NCI-H2107 treated with DMSO at 0.1 percent for 48 hours (cell line): ENCODE measurements around the gene AGBL4.

Experiments used
- DNase-seq: peaks from one replicate; lab custom pipeline; 2025; ENCODE audit not compliant: unreplicated experiment; lab: John Stamatoyannopoulos, UW

Gene AGBL4

GRCh38 chr1:49723662-49724061 lies 300.1 kb downstream of the AGBL4 start:
- DNase-seq: no peak

- DNase-seq: no peak
Measured at GRCh38 chr1:49694251-49694827, 329.4 kb downstream of the AGBL4 start.

GRCh38 chr1:49686107-49686506 lies 337.6 kb downstream of the AGBL4 start:
- DNase-seq: no peak

GRCh38 chr1:49677706-49678105 lies 346.0 kb downstream of the AGBL4 start:
- no peak for DNase-seq

DNA sequence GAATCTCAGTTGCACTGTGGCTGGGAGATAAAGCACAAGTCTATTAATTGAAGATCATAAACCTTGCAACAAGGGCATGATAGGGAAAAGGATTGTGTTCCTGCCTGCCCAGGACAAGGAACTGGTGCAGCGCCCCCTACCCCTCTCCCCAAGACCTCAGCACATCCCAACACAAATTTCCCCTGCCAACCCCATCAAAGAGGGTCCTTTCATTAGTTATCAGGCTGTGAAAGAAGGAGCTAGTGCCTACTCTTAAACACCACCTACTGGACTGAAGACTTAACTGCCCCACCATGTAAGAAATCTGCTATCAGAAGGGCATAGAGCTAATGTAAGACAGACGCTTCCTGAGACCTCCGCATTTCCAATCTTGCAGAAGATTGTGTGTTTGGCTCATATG lies 372.6 kb downstream of the AGBL4 start:
- no peak for DNase-seq

DNA sequence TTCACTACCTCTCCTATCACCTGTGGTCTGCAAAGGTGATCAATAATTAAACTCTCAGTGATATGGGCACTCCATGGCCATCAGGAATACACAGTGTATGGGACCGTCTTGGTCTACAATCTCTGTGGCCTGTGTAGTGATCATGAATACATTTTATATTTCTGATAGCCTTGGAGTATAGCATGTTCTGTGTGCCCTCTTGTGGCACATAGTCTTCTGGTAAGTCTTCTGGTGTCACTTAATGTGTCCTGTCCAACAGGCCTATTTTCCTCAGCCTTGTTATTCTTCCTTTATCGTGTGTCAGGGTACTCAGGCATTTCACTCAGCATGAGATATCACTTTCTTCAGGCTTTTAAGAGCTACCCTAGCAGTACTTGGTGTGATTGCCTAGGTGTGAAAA lies 393.6 kb downstream of the AGBL4 start:
- no peak for DNase-seq

GRCh38 chr1:49627781-49628180 lies 396.0 kb downstream of the AGBL4 start:
- no peak for DNase-seq

GRCh38 chr1:49626472-49626871 lies 397.3 kb downstream of the AGBL4 start:
- DNase-seq: no peak

GRCh38 chr1:49622877-49623276 lies 400.9 kb downstream of the AGBL4 start:
- no peak for DNase-seq

- DNase-seq: no peak
Measured at GRCh38 chr1:49606082-49606481, 417.7 kb downstream of the AGBL4 start.

- DNase-seq: no peak
Measured at GRCh38 chr1:49597436-49597835, 426.3 kb downstream of the AGBL4 start.

- DNase-seq: no peak
Measured at GRCh38 chr1:49576327-49576901, 447.3 kb downstream of the AGBL4 start.

- DNase-seq: no peak
Measured at GRCh38 chr1:49556676-49557234, 467.0 kb downstream of the AGBL4 start.

- DNase-seq: no peak
Measured at GRCh38 chr1:49552101-49552500, 471.7 kb downstream of the AGBL4 start.

GRCh38 chr1:49544615-49545014 lies 479.1 kb downstream of the AGBL4 start:
- no peak for DNase-seq

DNA sequence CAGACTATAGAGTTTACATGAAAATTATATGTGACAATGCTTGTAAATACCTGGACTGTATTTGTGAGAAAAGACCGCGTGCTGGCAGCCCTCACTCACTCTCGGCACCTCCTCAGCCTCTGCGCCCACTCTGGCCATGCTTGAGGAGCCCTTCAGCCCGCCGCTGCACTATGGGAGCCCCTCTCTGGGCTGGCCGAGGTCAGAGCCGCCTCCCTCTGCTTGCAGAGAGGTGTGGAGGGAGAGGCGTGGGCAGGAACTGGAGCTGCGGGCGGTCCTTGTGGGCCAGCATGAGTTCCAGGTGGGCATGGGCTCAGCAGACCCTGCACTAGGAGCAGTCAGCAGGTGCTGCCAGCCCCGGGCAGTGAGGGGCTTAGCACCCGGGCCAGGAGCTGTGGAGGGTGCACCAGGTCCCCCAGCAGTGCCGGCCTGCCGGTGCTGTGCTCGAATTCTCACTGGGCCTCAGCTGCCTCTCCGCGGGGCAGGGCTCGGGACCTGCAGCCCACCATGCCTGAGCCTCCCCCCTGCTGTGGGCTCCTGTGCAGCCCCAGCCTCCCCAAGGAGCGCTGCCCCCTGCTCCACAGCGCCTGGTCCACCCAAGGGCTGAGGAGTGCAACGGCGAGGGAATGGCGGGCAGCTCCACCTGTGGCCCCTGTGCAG lies 482.5 kb downstream of the AGBL4 start:
- DNase-seq: no peak

DNA sequence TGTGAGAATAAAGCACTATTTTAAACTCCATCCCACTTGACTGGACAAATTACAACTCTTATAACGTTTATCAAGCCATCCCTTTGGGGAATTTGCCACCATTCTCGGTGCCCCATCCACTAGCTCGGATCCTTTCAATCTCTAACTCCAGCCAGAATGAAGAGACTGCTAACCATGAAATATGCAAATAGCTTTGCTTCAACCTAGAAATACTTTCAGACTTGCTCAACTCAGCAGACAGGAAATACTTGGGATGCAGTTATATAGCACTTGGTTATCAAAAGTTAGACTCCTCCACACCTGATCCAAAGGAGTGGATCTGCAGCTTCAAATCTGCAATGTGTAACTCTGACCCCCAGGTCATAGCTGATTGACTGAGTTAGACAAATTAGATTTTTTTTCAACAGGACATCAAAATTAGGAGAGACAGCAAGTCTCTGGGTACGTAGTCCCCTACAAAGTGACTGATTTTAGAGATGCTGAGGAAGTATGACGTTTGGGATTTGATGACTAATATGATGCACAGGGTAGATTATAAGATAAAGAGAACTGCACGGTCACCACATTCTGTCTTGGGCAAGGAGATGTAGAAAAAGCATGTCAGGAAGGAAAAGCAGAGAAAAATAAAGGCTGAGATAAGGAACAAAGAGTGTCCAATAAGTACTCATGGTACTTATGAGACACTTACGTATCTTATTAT lies 496.0 kb downstream of the AGBL4 start:
- no peak for DNase-seq

DNA sequence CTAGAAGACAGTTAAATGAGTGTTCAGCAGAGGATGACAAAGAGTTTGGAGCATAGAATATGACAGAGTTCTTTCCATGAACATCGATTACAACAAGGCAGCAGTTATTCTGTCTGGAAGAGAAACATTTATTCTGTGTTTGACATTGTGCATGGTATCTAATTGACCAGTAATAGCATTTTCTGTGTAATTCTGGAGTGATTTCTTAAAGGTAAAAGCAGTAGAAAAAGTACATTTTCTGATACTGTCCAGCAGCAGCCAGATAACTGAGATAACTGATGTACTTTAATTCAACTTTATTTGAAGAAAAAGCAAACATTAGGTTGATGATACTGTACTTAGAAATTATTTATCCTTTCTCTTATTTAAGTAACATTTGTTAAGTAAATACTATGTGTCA lies 497.1 kb downstream of the AGBL4 start:
- no peak for DNase-seq

DNA sequence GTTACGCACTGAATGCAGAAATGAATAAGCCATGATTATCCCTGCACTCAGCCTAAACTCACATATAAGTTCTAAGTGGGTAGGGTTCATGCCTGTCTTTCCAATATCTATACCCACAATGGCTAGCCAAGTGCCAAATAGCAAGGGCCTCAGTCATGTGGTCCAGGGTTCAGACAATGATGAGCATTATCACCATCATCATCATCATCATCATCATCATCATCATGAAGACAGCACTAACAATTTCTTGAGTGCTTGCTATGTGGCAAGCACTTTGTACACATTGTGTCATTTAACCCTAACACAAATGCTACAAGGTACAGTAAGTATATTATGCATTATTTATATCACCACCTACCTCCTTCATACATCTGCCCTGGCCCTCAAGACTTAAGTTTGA lies 500.0 kb downstream of the AGBL4 start:
- DNase-seq: no peak

DNA sequence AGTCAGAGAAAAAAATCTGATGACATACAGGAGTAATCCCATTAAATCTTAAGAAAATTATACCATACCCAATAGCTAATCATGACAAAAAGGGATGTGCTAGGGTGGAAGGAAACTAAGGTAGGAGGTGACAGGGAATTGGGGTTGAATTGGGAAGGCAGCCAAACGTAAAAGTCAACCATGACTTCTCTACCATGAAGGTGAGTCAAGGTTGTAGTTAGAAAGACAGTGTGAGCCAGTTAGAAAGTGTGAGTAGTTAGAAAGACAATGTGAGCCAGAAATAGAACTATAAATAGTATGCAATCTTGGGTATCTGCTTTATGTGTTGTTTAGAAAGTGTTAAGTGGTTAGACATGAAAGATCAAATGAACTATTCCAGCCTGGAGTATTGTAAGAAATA lies 556.8 kb downstream of the AGBL4 start:
- DNase-seq: no peak

DNA sequence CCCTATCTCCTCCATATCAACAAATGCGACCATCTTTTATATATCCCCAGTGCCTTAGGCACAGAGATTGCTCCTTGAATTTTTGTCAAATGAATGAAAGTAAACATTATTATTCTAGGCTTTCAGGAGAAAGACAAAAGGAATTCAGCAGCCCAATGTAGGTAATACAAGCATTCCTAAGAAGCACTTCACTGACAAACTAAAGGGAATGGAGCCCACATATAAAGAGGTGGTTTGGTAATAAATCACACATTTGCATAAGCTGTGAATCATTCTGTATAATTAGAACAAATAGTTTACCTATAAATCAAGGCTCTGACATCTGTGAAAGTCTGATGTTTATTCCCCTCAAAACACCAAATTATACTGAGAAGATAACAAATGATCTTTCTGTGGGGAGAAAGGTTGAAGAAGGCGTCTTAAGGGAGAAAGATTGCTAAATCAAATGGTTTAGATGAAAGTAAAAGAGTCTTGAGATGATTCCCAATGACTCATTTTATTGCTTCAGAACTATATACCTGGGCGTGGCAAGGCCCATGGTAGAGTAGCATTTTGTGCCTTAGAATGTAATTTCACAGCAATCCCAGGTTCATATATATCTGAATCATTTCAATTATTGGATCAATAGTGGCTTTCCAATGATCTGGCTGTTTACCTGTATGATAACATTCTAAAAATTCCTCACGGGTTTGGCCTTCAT lies 558.1 kb downstream of the AGBL4 start:
- no peak for DNase-seq
